Adrenal gland (tissue), 5 donors: ENCODE measurements around the gene PDCD10.

ENCODE experiments used
- CTCF ChIP-seq, 6 experiments: fragments of 450-650 bp in 4 of 6; fragments of 200-600 bp in 2 of 6; sonication (generic) in 1 of 6; IDR thresholded peaks; 1 replicate in 5 of 6; 2 replicates in 1 of 6; pipeline versions ENCODE4 v1.5.1 to v1.8.0; 2016 to 2021; ENCODE audit warnings: antibody characterized with exemption in 6 of 6, mild to moderate bottlenecking in 2 of 6, moderate library complexity in 1 of 6
- POLR2A ChIP-seq, 2 donors: fragments of 450-650 bp; IDR thresholded peaks; one replicate each; pipeline ENCODE4 v1.6.1; 2017; ENCODE audit warnings: antibody characterized with exemption in 2 of 2, mild to moderate bottlenecking in 2 of 2, moderate library complexity in 1 of 2
- donor health status: DM: no; HTN: no; CAD: no.

- no peak for TF ChIP-seq POLR2A (IDR thresholded peaks at IDR 0.05)
- peak in 2 of 6 experiments; percentile 19 to 29 for TF ChIP-seq CTCF (IDR thresholded peaks at IDR 0.05)
Measured at GRCh38 chr3:167740961-167741587, 6.4 kb upstream of the PDCD10 start.
